ENCODE results near the gene NISCH. TPM values are rescaled to one million over a fixed set of nuclear protein-coding genes. Genes with fewer than 3 reads are reported as not detected.

NISCH gene
- total RNA-seq, 1 donor from 2014 or later: 89.5 TPM

DNA sequence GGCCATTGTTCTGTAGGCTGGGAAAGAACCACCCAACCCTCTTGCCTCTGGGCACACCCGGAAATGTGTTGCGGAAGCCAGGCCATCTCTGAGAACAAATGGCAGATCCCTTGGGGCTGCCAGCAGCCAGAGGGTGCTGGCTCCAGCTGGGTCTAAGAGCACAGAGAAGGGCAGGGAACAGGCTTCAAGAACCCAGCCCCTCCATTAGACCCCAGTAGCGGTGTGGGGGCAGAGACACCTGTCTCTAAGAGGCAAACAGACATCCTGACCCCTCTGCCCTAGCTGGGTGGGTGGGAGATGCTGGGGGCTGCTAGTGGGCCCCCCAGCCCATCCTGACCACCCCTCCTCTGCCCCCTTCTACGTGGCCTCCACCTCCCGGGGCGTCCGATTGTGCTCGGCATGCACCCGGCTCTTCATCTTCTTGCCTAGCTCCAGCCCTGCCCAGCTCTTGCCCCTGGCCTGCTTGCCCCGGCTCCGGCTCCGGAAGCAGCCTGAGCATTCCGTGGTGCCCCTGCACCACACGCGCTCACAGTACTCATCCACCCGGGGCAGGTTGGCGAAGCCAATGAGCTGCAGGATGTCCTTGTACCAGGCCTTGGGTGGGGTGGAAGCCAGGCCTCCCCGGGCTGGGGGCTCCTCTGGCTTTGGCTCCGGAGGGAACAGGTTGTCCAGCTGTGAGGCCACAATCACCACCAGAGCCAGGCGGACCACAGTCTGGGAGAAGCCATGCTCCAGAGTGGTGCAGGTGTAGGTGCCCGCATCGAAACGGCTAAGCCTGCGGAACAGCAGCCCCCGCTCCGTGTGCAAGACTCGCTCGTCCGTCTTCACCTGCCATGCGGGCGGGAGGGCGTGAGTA is 19.9 kb upstream of the NISCH start:
- TF ChIP-seq CTCF (IDR thresholded peaks at IDR 0.05): no peak
- CTCF ChIA-PET: interaction anchor here (0.6 kb wide), 1 partner anchor 344 kb away, joined by 3 read pairs; no protein-coding TSS in a partner anchor
- POLR2A ChIA-PET: no interaction called here
- ATAC-seq (ENCODE audit: low read depth) (no peak), DNase-seq (no peak)
- Mint-ChIP-seq H3K4me3 (no peak overlapping the region), H3K4me1 (peaks cover 4% of the 10 kb centered on the region), H3K36me3 (ENCODE audit: low read depth) (no peaks in the 10 kb centered on the region), H3K9me3 (no peaks in the 10 kb centered on the region), H3K27ac (no peak overlapping the region), H3K27me3 (no peaks in the 10 kb centered on the region)
- intact Hi-C loops (cut with micrococcal nuclease): no loop called here

DNA sequence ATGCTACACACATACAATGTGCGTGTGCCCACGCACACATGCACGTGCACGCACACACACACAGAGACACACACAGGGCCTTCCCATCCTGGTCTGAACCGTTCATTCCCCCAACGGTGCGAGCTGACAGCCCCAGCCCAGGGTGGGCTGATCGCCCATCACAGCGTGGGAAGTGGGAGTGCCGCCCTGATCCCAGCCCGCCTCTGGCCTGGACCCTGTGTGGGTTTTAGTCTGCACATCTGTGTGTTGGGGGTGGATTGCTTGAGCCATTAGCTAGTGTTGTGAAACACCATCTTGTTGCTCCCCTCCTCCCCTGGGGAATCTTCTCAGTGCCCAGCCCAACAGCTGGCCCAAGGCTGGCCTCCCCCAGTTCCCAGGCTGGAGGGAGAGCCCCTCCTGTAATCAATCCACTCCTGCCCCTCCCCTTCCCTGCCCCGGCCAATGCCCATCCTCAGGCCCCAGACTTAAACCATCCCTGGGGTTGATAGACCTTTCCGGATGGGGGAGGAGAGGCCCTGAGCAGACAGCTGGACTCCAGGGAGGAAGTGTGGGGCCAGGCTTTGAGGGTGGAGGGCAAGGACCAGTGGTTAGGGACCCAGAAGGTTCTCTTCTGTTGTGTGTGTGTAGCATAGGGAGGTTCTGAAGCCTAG is 18.8 kb upstream of the NISCH start:
- no peak for ATAC-seq (ENCODE audit: low read depth)
- no peak overlapping the region for H3K4me3 Mint-ChIP-seq
- intact Hi-C loops (cut with micrococcal nuclease): no loop called here
- ChIA-PET POLR2A (no interaction called here), CTCF (no interaction called here)
- peaks cover 4% of the 10 kb centered on the region for H3K4me1 Mint-ChIP-seq
- H3K9me3 Mint-ChIP-seq: no peaks in the 10 kb centered on the region
- no peak for DNase-seq
- no peaks in the 10 kb centered on the region for H3K36me3 Mint-ChIP-seq (ENCODE audit: low read depth)
- H3K27me3 Mint-ChIP-seq: no peaks in the 10 kb centered on the region
- H3K27ac Mint-ChIP-seq: no peak overlapping the region
- no peak for TF ChIP-seq CTCF (IDR thresholded peaks at IDR 0.05)

DNA sequence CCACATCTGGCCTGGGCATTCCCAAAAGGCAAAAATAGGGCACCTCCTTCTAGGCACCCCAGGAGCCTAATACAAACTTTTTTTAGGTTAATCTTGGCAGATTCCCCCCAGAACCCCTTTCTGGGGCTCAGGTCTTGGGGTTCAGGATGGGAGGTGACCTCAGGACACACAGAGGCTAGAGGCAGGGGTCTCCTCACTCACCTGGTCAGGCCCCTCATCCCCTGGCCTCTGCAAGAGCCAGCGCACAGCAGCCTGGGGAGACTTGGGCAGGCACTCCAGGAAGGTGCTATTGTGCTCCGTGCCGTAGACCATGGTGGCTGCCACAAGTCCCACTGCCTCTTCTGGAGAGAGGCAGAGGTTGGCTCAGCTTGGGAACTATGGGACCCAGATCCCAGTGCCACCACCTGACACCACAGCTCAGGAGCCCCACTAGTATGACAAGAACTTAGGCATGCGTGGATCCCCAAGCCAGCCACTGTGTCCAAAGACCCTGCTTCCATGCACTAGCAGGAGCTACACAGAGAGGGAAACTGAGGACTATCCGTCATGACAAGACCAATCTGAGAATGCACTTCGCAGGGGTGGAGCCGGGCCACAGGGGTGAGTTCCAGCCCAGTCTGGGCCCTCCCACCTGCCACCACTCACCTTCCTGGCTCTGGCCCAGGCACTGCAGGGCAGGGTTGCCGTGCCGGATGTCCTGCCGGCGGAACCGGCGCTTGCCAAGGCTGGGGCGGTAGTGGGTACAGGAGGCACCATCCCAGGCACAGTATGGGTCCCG is 17.9 kb upstream of the NISCH start:
- peaks cover 1% of the 10 kb centered on the region for H3K27me3 Mint-ChIP-seq
- intact Hi-C loops (cut with micrococcal nuclease): no loop called here
- no peak overlapping the region for H3K27ac Mint-ChIP-seq
- H3K4me3 Mint-ChIP-seq: no peak overlapping the region
- H3K36me3 Mint-ChIP-seq (ENCODE audit: low read depth): no peaks in the 10 kb centered on the region
- ChIA-PET CTCF (interaction anchor here (0.6 kb wide), 1 partner anchor 9 kb away, joined by 3 read pairs; no protein-coding TSS in a partner anchor), POLR2A (no interaction called here)
- ATAC-seq (ENCODE audit: low read depth): no peak
- no peak for DNase-seq
- no peak for TF ChIP-seq CTCF (IDR thresholded peaks at IDR 0.05)
- H3K9me3 Mint-ChIP-seq: no peaks in the 10 kb centered on the region
- H3K4me1 Mint-ChIP-seq: peaks cover 4% of the 10 kb centered on the region

DNA sequence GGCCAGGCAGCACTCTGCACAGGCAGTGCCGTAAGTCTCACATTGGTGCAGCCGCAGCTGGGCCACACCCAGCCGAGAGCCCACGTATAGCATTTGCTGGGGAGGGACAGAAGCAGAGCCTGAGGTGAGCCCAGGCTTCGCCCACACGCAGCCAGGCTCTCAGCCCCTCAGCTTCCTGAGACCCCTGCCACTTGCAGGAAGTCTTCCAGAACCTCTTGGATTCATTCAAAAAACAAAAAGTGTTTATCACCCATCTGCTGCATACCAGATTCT is 17.4 kb upstream of the NISCH start:
- ChIA-PET POLR2A (no interaction called here), CTCF (no interaction called here)

More for the DNA sequence above, 17.4 kb upstream of the NISCH start:
- peaks cover 2% of the 10 kb centered on the region for H3K4me1 Mint-ChIP-seq
- H3K27ac Mint-ChIP-seq: no peak overlapping the region
- ATAC-seq (ENCODE audit: low read depth) (no peak), DNase-seq (no peak)
- H3K9me3 Mint-ChIP-seq: no peaks in the 10 kb centered on the region
- no peak overlapping the region for H3K4me3 Mint-ChIP-seq
- peaks cover 3% of the 10 kb centered on the region for H3K27me3 Mint-ChIP-seq
- intact Hi-C loops (cut with micrococcal nuclease): no loop called here
- no peak for TF ChIP-seq CTCF (IDR thresholded peaks at IDR 0.05)
- H3K36me3 Mint-ChIP-seq (ENCODE audit: low read depth): no peaks in the 10 kb centered on the region
